Adrenal gland (tissue), 5 donors: ENCODE measurements around the gene CASP2.

Source experiments
- CTCF ChIP-seq, 6 experiments: fragments of 450-650 bp in 4 of 6; fragments of 200-600 bp in 2 of 6; sonication (generic) in 1 of 6; IDR thresholded peaks; 1 replicate in 5 of 6; 2 replicates in 1 of 6; pipeline versions ENCODE4 v1.5.1 to v1.8.0; 2016 to 2021; ENCODE audit warnings: antibody characterized with exemption in 6 of 6, mild to moderate bottlenecking in 2 of 6, moderate library complexity in 1 of 6
- POLR2A ChIP-seq, 2 donors: fragments of 450-650 bp; IDR thresholded peaks; one replicate each; pipeline ENCODE4 v1.6.1; 2017; ENCODE audit warnings: antibody characterized with exemption in 2 of 2, mild to moderate bottlenecking in 2 of 2, moderate library complexity in 1 of 2
- donor health status: DM: no; HTN: no; CAD: no.

GRCh38 chr7:143247372-143247771 is 40.8 kb upstream of the CASP2 start:
- TF ChIP-seq CTCF (IDR thresholded peaks at IDR 0.05) (no peak), POLR2A (IDR thresholded peaks at IDR 0.05) (no peak)
